Pancreas (tissue), 10 donors: ENCODE results near the gene PTP4A2. TPM values are rescaled to one million over a fixed set of nuclear protein-coding genes. Genes with fewer than 3 reads are reported as not detected.
A peak's percentile ranks its signal among the peaks of the same experiment; 100 is the strongest.
"Not testable (repeated sequence)": the region's sequence is repeated elsewhere in the genome, so short reads cannot be mapped to it uniquely, and the experiment has no call there.

Source experiments
- ATAC-seq, 4 donors: fragments of 200-7000 bp; cut with Tn5 transposase; one replicate each; pipeline versions ENCODE4 v1.8.0 to v1.9.1; 2020; ENCODE audit warnings: mild to moderate bottlenecking in 4 of 4, moderate library complexity in 4 of 4
- DNase-seq, 6 donors: peaks; one replicate each; pipeline ENCODE4 v3.0.0-alpha.2; 2020
- FAIRE-seq: peaks from 2 replicates; lab custom pipeline; 2012; peaks lifted over from hg19 to GRCh38; lab: Jason Lieb, UNC
- H3K27ac ChIP-seq, 4 donors: fragments of 200-600 bp; sonication (generic); 1 replicate in 3 of 4; 2 replicates in 1 of 4; pipeline versions ENCODE4 v1.5.0 to v1.8.0; 2020
- H3K27me3 ChIP-seq, 4 donors: fragments of 200-600 bp; one replicate each; pipeline ENCODE4 v1.8.0; 2021
- H3K36me3 ChIP-seq, 3 donors: fragments of 200-600 bp; sonication (generic) in 1 of 3; one replicate each; pipeline versions ENCODE4 v1.5.0 to v1.8.0; 2020 to 2021
- H3K4me1 ChIP-seq, 3 donors: fragments of 200-600 bp; one replicate each; pipeline ENCODE4 v1.8.0; 2021
- H3K4me3 ChIP-seq, 4 donors: fragments of 200-600 bp; sonication (generic) in 2 of 4; one replicate each; pipeline versions ENCODE4 v1.5.0 to v1.8.0; 2020 to 2021
- H3K9me3 ChIP-seq, 4 donors: fragments of 200-600 bp; one replicate each; pipeline ENCODE4 v1.8.0; 2021
- WGBS, 2 donors: extraction: QIAGEN DNeasy Blood & Tissue Kit; methylation state at CpG; one replicate each; pipeline ENCODE4 v1.1.7; 2013; 5-methylcytosine and 5-hydroxymethylcytosine counted together
- intact Hi-C, 3 donors: fragments of 100-400 bp; cut with DNase I; formaldehyde crosslinking; loops; one replicate each; pipeline versions ENCODE4 v1.11.1 to v1.14.2; 2022
- polyA plus RNA-seq, 2 donors: library from polyadenylated mRNA; stranded (reverse); fragments of 200-250 nt; gene quantifications; one replicate each; pipeline ENCODE4 v1.2.3, GENCODE V29; 2013
- total RNA-seq, 6 donors: library from RNA; stranded (reverse); fragmentation: NEBNext Ultra II Directional in 4 of 6; extraction: Animal tissue kit (Norgen Biotek cat#: 25700) in 4 of 6; gene quantifications; one replicate each; pipeline versions ENCODE4 v1.2.1 to v1.2.4, GENCODE V29; 2021 to 2023
- TF ChIP-seq, protein P1 (sequence below), 4 donors: fragments of 200-600 bp; sonication (generic) in 3 of 4; IDR thresholded peaks; one replicate each; pipeline versions ENCODE4 v1.5.0 to v1.8.0; 2021; ENCODE audit warnings: antibody characterized with exemption in 4 of 4
- donor health status: healthy with polysubstance abuse.
- donor health status: DM: no; HTN: no; CAD: no; lungs with moderate emphysema.
- donor health status: DM: no; HTN: no; CAD: no.
- donor health status: control.
- donor health status: control.
- donor health status: Bipolar disorder and iron deficiency.
- donor health status: DM: yes; HTN: yes; CAD: no.
- donor health status: DM: no; HTN: no; CAD: no.
- donor health status: DM: no; HTN: no; CAD: no.
- donor health status: DM: yes; HTN: yes; CAD: no.

The PTP4A2 gene
- total and polyA plus RNA-seq, 8 donors: 37.7 to 137 (median 78.3) TPM

DNA sequence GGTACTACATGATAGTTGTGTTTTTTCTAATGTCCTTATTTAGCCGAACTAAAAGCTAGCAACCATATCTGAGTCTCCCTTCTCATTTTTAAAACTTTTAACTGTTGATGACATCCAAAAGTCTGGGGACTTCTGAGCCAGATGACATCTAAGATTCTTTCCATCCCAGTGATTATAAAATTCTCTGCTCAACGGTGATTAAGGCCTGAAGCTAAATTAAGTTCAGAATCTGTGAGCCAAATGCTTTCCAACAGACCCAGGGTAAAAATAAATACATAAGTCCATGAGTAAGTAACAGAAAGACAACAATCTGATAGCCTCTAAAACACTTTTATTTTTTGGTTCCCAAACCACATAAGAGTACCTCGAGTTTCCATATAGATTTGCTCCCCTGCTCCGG, 13.1 kb upstream of the PTP4A2 start:
- no peak overlapping the region for H3K27ac ChIP-seq
- intact Hi-C loops: loop anchor here in 1 of 3 donors (10.0 kb wide), 1 partner anchor 86 kb away; no protein-coding TSS in a partner anchor
- H3K4me3 ChIP-seq: no peak overlapping the region
- no peak for DNase-seq
- H3K4me1 ChIP-seq: peaks cover 0 to 17% (median 0%) of the 10 kb centered on the region in 3 donors
- 76 to 80% methylated on average over 4 of the region's 4 CpGs for WGBS, 2 donors
- ATAC-seq: no peak
- H3K36me3 ChIP-seq: no peaks in the 10 kb centered on the region
- no peaks in the 10 kb centered on the region for H3K27me3 ChIP-seq
- no peak for FAIRE-seq
- H3K9me3 ChIP-seq: no peaks in the 10 kb centered on the region
- TF ChIP-seq, protein P1, sequence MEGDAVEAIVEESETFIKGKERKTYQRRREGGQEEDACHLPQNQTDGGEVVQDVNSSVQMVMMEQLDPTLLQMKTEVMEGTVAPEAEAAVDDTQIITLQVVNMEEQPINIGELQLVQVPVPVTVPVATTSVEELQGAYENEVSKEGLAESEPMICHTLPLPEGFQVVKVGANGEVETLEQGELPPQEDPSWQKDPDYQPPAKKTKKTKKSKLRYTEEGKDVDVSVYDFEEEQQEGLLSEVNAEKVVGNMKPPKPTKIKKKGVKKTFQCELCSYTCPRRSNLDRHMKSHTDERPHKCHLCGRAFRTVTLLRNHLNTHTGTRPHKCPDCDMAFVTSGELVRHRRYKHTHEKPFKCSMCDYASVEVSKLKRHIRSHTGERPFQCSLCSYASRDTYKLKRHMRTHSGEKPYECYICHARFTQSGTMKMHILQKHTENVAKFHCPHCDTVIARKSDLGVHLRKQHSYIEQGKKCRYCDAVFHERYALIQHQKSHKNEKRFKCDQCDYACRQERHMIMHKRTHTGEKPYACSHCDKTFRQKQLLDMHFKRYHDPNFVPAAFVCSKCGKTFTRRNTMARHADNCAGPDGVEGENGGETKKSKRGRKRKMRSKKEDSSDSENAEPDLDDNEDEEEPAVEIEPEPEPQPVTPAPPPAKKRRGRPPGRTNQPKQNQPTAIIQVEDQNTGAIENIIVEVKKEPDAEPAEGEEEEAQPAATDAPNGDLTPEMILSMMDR (IDR thresholded peaks at IDR 0.05): no peak

DNA sequence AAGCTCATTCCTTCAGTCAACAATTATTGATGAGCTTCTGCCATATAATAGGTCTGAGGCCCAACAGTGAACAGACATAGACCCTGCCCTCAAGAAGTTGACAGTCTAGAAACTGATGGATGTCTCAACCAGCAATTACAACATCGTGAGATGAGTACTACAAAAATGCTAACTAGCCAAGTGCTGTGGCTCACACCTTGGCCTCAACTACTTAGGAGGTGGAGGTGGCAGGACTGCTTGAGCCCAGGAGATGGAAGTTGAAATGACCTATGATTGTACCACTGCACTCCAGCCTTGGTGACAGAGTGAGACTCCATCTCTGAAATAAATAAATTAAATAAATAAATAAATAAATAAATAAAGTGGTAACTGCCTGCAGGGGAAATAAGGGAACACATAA, 11.7 kb upstream of the PTP4A2 start:
- H3K9me3 ChIP-seq: no peaks in the 10 kb centered on the region
- no peak overlapping the region for H3K27ac ChIP-seq
- no peak overlapping the region for H3K4me3 ChIP-seq
- WGBS, 2 donors: 85 to 91% methylated on average over 1 of the region's 1 CpG
- no peaks in the 10 kb centered on the region for H3K36me3 ChIP-seq
- H3K4me1 ChIP-seq: peaks cover 0 to 9% (median 0%) of the 10 kb centered on the region in 3 donors
- no peak for ATAC-seq
- H3K27me3 ChIP-seq: no peaks in the 10 kb centered on the region
- DNase-seq: no peak
- intact Hi-C loops: loop anchor here in 1 of 3 donors (10.0 kb wide), 1 partner anchor 85 kb away; no protein-coding TSS in a partner anchor
- FAIRE-seq: no peak
- TF ChIP-seq, protein P1 (IDR thresholded peaks at IDR 0.05): no peak

DNA sequence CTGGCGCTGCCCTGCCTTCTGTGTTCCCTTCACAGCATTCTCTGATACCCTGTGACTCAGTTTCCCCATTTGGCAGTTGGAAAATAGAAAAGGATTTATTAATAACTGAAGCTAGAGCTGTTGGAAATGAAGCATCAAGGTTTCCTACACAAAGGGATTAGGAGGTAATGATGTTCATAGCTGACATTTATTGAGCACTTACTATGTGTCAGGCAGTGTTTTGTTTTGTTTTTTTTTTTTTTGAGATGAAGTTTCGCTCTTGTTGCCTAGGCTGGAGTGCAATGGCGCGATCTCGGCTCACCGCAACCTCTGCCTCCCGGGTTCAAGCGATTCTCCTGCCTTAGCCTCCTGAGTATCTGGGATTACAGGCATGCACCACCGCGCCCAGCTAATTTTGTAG, 7.5 kb upstream of the PTP4A2 start:
- H3K4me3 ChIP-seq, DNase-seq, H3K27me3 ChIP-seq, H3K9me3 ChIP-seq, intact Hi-C loops, H3K27ac ChIP-seq, H3K4me1 ChIP-seq, H3K36me3 ChIP-seq, ATAC-seq, FAIRE-seq: not testable (repeated sequence)
- WGBS, 2 donors: 93 to 100% methylated on average over 10 of the region's 10 CpGs

DNA sequence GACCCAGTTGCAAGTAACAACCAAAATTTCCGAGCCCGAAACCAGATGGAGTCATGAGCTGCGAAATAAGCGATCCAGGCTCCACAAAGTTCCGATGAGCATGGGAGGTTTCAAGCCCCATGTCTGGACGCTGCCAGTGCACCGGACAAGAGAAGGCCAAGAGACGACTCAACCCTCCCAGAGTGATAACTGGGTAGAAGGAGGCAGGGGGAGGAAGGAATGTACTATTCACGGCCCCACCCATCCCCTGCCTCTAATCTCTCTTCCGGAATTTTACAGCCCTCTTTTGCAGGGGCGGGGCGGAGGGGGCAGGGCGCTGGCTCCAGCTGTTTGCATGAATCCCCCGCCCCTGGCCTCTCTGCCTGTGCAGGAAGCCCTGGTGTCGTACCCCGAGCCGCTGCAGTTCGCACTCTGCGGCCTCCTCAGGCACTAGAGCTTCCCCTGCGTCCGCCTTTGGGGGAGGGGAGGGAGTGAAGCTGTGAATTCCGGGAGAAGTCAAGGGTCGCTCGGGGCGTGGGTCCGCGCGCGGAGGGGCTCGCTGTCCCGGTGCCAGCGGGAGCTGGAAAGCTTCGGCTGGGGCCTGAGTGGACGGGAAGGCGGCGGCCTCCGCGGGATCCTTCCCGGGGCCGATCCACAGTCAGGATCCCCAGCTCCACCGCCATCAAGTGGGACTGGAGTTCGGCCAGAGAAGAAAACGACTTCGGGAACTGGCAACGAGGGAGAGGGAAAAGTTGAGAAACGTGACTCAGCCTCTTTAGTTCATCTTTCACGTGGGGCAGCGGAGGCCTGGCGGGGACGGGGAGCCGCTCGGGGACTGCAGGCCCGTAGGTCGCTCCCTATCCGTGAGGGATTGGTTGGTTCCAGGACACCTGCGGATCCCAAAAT, 6.3 kb upstream of the PTP4A2 start:
- ATAC-seq (peak; percentile 29 to 69 (median 62)), DNase-seq (peak; percentile 35 to 78 (median 63)), FAIRE-seq (no peak)
- peaks cover 3 to 14% (median 11%) of the 10 kb centered on the region in 3 donors for H3K4me1 ChIP-seq
- H3K4me3 ChIP-seq: peak overlapping the region in 2 of 4 donors; percentile 17 to 26
- WGBS, 2 donors: 48 to 53% methylated on average over 56 of the region's 56 CpGs
- no peaks in the 10 kb centered on the region for H3K9me3 ChIP-seq
- no peaks in the 10 kb centered on the region for H3K36me3 ChIP-seq
- peak overlapping the region; percentile 70 to 92 (median 82) for H3K27ac ChIP-seq
- H3K27me3 ChIP-seq: no peaks in the 10 kb centered on the region
- TF ChIP-seq, protein P1 (IDR thresholded peaks at IDR 0.05): no peak
- intact Hi-C loops: no loop called here

DNA sequence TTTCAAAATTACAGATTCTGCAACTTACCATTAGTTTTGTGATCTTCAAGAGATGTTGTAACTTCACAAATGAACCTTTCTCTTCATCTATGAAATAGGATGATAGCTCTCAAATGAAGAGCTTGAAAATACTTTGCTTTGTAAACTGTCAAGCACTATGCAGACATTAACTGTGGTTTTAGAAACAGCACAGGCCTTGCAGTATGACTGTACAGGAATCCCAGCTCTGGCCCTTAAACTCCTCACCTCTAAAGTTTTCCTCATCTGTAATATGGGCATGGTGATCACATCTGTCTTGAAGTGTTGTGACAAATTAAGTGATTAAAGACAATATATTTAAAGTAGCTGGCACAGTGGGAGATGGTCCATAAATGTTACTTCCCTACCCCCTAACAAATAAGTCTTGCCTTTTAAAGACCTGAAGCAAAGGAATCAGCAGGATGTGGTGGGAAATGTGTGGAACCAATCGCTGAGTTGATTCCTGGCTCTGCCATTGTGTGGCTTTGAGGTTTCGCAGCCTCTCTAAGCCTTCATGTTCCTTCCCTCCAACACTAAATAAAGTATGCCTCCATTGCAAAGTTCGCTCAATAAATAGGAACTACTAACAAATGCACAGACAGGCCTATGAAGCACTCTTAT, 5.5 kb upstream of the PTP4A2 start:
- H3K36me3 ChIP-seq: no peaks in the 10 kb centered on the region
- intact Hi-C loops: no loop called here
- H3K27ac ChIP-seq: peak overlapping the region in 3 of 4 donors; percentile 75 to 92 (median 90)
- FAIRE-seq (no peak), ATAC-seq (no peak), DNase-seq (no peak)
- no peak overlapping the region for H3K4me3 ChIP-seq
- TF ChIP-seq, protein P1 (IDR thresholded peaks at IDR 0.05): no peak
- WGBS, 2 donors: 89 to 97% methylated on average over 3 of the region's 3 CpGs
- H3K27me3 ChIP-seq: no peaks in the 10 kb centered on the region
- peaks cover 6 to 22% (median 18%) of the 10 kb centered on the region in 3 donors for H3K4me1 ChIP-seq
- no peaks in the 10 kb centered on the region for H3K9me3 ChIP-seq

DNA sequence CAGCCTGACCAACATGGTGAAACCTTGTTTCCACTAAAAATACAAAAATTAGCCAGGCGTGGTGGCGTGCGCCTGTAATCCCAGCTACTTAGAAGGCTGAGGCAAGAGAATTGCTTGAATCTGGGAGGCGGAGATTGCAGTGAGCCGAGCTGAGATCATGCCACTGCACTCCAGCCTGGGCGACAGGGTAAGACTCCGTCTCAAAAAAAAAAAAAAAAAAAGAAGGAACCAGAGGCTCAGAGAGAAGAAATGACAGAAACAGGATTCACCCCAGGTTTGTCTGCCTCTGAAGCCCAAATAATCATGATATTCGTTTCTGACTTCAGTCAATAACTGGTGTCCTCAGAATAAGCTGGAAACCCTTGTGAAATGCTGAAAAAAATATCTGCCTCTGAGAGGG, 3.9 kb upstream of the PTP4A2 start:
- intact Hi-C loops, FAIRE-seq, H3K36me3 ChIP-seq, DNase-seq, H3K9me3 ChIP-seq, H3K27me3 ChIP-seq, H3K4me3 ChIP-seq, ATAC-seq: not testable (repeated sequence)
- WGBS, 2 donors: 82 to 88% methylated on average over 8 of the region's 8 CpGs
- peak overlapping the region in 3 of 4 donors; percentile 10 to 60 (median 47) for H3K27ac ChIP-seq
- H3K4me1 ChIP-seq: peaks cover 6 to 24% (median 20%) of the 10 kb centered on the region in 3 donors
